Measurements from ENCODE around the gene NMNAT2. TPM values are rescaled to one million over a fixed set of nuclear protein-coding genes. Genes with fewer than 3 reads are reported as not detected.
A peak's percentile ranks its signal among the peaks of the same experiment; 100 is the strongest.

Gene NMNAT2
- polyA plus RNA-seq, 1 donor = 4.2 TPM

DNA sequence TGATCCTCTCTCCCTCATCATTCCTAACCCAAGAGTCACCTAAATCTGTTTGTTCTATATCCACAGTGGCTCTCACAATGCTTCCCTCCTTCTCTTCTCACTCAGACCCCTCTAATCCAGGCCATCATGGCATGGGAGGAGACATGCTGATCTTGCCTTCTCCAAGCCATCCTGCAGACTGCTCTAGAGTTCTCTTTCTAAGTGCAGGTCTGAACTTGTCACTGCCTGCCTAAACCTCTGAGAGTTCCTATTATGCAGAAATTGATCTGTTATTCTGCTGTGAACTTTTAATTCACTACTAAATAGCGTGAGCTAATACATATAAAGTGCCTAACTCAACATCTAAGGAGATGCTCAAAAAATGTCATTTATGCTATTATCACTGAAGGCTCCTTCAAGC, 205.3 kb downstream of the NMNAT2 start:
- no peak for DNase-seq

DNA sequence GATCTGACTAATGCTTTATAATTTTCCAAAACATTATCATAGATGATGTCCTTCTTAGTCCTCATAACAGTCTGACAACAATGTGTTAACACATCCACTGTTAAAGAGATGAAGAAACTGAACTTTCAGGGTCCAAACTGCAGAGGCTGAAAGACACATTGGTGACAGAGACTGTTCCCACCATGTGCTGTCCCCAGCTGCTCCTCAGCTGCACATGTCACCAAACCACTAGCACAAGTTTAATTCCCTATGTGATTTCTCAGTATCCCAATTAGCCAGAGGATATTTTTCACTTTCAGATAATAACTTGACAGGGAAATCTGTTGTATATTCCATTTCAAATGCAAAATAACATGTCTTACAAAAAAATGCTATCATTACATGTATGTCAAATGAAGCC, 207.5 kb downstream of the NMNAT2 start:
- no peak for DNase-seq

DNA sequence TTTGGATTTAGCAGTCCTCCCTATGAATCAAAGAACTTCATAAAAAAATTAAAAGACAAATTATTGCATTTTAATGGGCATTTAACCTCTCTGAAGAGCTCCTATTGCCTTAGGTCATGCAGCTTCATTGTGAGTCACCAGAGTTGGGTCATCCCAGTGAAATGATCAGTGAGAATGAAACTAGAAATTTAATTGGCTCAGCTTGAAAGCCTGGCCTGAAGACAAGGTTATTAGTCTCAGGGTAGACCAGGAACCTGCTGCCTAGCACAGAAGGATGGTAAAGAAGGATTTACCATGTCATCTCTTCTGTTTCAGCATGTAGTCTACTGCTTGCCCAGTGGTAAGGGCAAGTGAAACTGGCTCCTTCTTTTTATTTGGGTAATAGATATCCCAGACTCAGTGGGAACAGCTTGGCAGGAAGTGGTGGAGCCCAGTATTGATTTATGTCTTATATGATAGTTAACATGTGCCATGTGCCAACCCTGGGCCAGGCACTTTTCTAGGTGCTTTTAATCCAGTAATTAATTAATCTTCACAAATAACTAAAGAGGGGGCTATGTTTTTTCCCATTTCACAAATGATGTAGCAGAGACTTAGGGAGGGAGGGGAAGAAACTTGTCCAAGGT, 208.5 kb downstream of the NMNAT2 start:
- no peak for DNase-seq

DNA sequence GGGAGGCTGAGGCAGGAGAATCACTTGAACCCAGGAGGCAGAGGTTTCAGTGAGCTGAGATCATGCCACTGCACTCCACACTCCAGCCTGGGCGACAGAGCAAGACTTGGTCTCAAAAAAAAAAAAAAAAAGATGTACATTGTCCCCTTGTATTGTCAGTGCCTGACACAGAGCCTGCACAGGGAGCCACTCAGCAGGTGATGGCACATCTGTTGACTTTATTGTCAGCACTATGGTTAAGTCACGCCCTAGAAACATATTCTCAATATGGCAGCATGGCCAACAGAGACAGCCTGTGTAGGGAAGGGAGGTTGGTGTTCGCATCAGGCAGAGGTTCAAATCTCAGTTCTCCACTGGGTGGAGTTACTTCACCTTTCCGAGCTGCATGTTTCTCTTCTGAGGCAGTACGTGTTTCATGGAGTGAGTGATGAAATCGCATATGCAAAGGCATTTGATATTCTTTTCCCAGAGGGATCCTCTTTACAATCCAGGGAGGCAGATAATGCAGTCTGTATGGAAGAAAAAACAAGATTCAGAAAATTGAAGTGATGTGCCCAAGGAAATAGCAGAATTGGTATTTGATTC, 211.6 kb downstream of the NMNAT2 start:
- no peak for DNase-seq

DNA sequence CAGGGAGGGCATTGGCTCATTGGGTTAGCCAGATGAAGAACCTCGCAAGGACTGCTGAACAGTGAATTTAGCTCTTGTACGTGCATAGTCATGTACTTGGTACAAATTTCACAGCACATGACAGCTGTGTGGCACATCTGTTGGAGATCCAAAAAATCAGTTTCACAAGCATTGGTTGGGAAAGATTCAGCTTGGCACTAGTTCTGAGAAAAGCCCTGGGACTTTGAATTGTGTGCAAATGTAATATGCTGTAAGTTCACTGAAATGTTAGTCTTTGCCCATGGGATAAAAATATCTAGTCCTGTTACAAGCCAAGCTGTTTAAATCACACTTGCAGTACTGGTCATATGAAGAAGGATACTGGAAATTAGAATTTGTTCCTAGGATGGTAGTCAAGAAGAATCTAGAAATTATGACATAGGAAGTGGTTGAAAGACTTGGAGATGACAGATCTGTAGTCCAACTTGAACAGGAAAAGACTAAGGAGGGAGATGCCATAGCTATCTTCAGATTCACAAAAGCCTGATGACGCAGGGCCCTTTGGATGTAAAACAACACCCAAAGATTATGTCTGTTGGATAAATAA, 212.9 kb downstream of the NMNAT2 start:
- no peak for DNase-seq

DNA sequence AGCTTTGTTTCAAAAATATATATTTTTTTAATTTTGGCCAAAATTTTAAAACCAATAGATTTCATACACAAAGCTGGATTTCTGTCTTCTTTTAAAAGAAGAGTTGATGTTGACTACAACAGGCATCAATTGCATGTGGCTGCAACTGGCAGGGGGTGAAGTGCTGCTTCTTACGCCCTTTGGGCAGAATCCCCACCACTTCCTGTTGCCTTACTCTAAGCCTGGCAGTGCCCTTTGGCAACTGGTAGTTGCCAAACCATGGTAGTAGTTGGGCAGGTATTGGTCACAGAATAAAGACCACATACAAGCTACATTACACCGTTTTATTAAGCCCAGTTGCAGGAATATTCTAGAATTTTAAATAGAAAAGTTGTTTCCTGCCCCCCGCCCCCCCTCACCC, 215.1 kb downstream of the NMNAT2 start:
- DNase-seq = no peak

GRCh38 chr1:183200451-183200850, 217.7 kb downstream of the NMNAT2 start:
- no peak for DNase-seq

DNA sequence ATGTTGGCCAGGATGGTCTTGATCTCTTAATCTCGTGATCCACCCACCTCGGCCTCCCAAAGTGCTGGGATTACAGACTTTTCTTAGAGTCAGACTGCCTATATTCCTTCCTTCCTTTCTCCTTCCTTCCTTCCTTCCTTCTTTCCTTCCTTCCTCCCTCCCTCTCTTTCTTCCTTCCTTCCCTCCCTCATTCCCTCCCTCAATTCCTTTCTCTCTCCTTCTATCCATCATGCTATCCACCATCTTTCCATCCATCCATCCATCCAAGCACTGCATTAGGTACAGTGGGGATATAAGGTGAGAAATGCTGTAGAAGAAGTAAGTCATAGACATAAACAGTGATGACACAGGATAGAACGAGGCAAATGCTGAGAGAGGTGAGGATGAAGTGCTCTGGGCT, 218.9 kb downstream of the NMNAT2 start:
- DNase-seq = no peak

- DNase-seq = peak; percentile 62
These were observed 219.7 kb downstream of the NMNAT2 start for GRCh38 chr1:183198463-183198862.

Other genes with a start within 250 kb of the NMNAT2 start
- gene LAMC2, start 232.1 kb downstream of the NMNAT2 start, polyA plus RNA-seq (ENCODE audit: insufficient read length) = 7.1 TPM
- gene SMG7, start 54.1 kb upstream of the NMNAT2 start, polyA plus RNA-seq (ENCODE audit: insufficient read length) = 87.4 TPM
- gene NCF2, start 172.1 kb upstream of the NMNAT2 start, polyA plus RNA-seq (ENCODE audit: insufficient read length) = 2.9 TPM
- gene ARPC5, start 217.4 kb upstream of the NMNAT2 start, polyA plus RNA-seq (ENCODE audit: insufficient read length) = 143 TPM
- gene APOBEC4, start 234.9 kb upstream of the NMNAT2 start, polyA plus RNA-seq (ENCODE audit: insufficient read length) = 0.10 TPM

Measured in left kidney (tissue), 2 donors.